B cell (primary cell): ENCODE measurements around the gene COL5A1. TPM values are rescaled to one million over a fixed set of nuclear protein-coding genes. Genes with fewer than 3 reads are reported as not detected.

Experiments
- ATAC-seq: fragments of 200-7000 bp; cut with Tn5 transposase; one replicate; pipeline ENCODE4 v1.10.0; 2021; ENCODE audit warnings: low read depth, mild to moderate bottlenecking, moderate number of reproducible peaks, moderate library complexity
- CTCF ChIA-PET: fragments of 350-600 bp; sonication (Branson Sonifier 250); formaldehyde crosslinking; loops from one replicate; lab custom pipeline; 2021; ENCODE audit warnings: antibody characterized with exemption, inconsistent platforms; lab: Charles Lee
- POLR2A ChIA-PET: fragments of 350-600 bp; sonication (Branson Sonifier 250); formaldehyde crosslinking; loops from one replicate; lab custom pipeline; 2021; ENCODE audit warnings: antibody characterized with exemption; lab: Charles Lee
- DNase-seq: peaks from one replicate; pipeline ENCODE4 v3.0.0; 2013
- H2AFZ ChIP-seq: 2 replicates; pipeline ENCODE4 v1.6.1; 2012; ENCODE audit warnings: mild to moderate bottlenecking, low read depth, low read length; ENCODE audit not compliant: insufficient read depth, poor library complexity, severe bottlenecking
- H3K27ac ChIP-seq, 2 donors: 1 replicate in 1 of 2; 2 replicates in 1 of 2; pipeline ENCODE4 v1.5.1; 2012 to 2013; ENCODE audit warnings: low read length in 2 of 2, mild to moderate bottlenecking in 2 of 2, moderate library complexity in 1 of 2
- H3K27me3 ChIP-seq, 4 experiments: fragments of 200-600 bp in 1 of 4; sonication (generic) in 1 of 4; replicated peaks in 1 of 4; 1 replicate in 2 of 4; 2 replicates in 2 of 4; pipeline versions ENCODE4 v1.6.1 to v1.7.0; 2013 to 2016; ENCODE audit warnings: low read length in 3 of 4, mild to moderate bottlenecking in 2 of 4, mixed read lengths in 1 of 4, moderate library complexity in 1 of 4; ENCODE audit not compliant: insufficient read depth in 4 of 4, control insufficient read depth in 3 of 4; ENCODE audit errors: control extremely low read depth in 1 of 4
- H3K36me3 ChIP-seq, 2 experiments: replicated peaks in 1 of 2; 1 replicate in 1 of 2; 2 replicates in 1 of 2; pipeline versions ENCODE4 v1.6.1 to v1.7.1; 2013; ENCODE audit warnings: low read length in 1 of 2; ENCODE audit not compliant: insufficient read depth in 2 of 2, control insufficient read depth in 1 of 2; ENCODE audit errors: control extremely low read depth in 1 of 2, extremely low read depth in 1 of 2
- H3K4me1 ChIP-seq, 2 donors: fragments of 200-600 bp in 1 of 2; sonication (generic) in 1 of 2; 1 replicate in 1 of 2; 2 replicates in 1 of 2; pipeline versions ENCODE4 v1.5.1 to v1.6.1; 2013 to 2017; ENCODE audit warnings: low read length in 2 of 2; ENCODE audit not compliant: control insufficient read depth in 2 of 2, insufficient read depth in 2 of 2
- H3K4me2 ChIP-seq: replicated peaks from 2 replicates; pipeline ENCODE3; 2012; ENCODE audit warnings: mild to moderate bottlenecking, low read depth, low read length; ENCODE audit not compliant: poor library complexity, severe bottlenecking
- H3K4me3 ChIP-seq, 5 experiments: fragments of 200-600 bp in 1 of 5; sonication (generic) in 1 of 5; 1 replicate in 3 of 5; 2 replicates in 2 of 5; pipeline versions ENCODE4 v1.5.1 to v1.7.0; 2011 to 2016; ENCODE audit warnings: low read length in 4 of 5, mild to moderate bottlenecking in 4 of 5, low read depth in 2 of 5, control low read depth in 1 of 5, moderate library complexity in 1 of 5; ENCODE audit not compliant: insufficient read depth in 1 of 5; ENCODE audit errors: control extremely low read depth in 1 of 5, extremely low read depth in 1 of 5
- H3K79me2 ChIP-seq: fragments of 200-600 bp; sonication (generic); one replicate; pipeline ENCODE4 v1.6.0; 2016; ENCODE audit warnings: low read length; ENCODE audit not compliant: control insufficient read depth, insufficient read depth
- H3K9ac ChIP-seq: fragments of 200-600 bp; sonication (generic); 2 replicates; pipeline ENCODE4 v1.6.1; 2017; ENCODE audit warnings: mild to moderate bottlenecking, low read length, moderate library complexity
- H3K9me3 ChIP-seq, 3 donors: one replicate each; pipeline versions ENCODE4 v1.6.1 to v1.7.1; 2013; ENCODE audit warnings: low read length in 2 of 3; ENCODE audit not compliant: control insufficient read depth in 2 of 3, insufficient read depth in 1 of 3; ENCODE audit errors: control extremely low read depth in 1 of 3
- H4K20me1 ChIP-seq: 2 replicates; pipeline ENCODE4 v1.6.0; 2012; ENCODE audit warnings: mild to moderate bottlenecking, low read length; ENCODE audit not compliant: insufficient read depth, control insufficient read depth, poor library complexity, severe bottlenecking
- H3K27ac Mint-ChIP-seq: one replicate; pipeline ENCODE4 v1.8.0; 2021; ENCODE audit warnings: mixed read lengths
- H3K27me3 Mint-ChIP-seq: one replicate; pipeline ENCODE4 v1.8.0; 2021; ENCODE audit warnings: mixed read lengths
- H3K4me1 Mint-ChIP-seq: one replicate; pipeline ENCODE4 v1.8.0; 2021; ENCODE audit warnings: mixed read lengths
- H3K4me3 Mint-ChIP-seq: one replicate; pipeline ENCODE4 v1.8.0; 2021; ENCODE audit warnings: mixed read lengths
- H3K9me3 Mint-ChIP-seq: one replicate; pipeline ENCODE4 v1.8.0; 2022; ENCODE audit warnings: mixed read lengths; ENCODE audit not compliant: insufficient read depth
- CTCF ChIP-seq: fragments of 200-600 bp; IDR thresholded peaks from one replicate; pipeline ENCODE4 v1.8.0; 2022; ENCODE audit warnings: antibody characterized with exemption, mild to moderate bottlenecking
- EZH2 ChIP-seq: IDR thresholded peaks from 2 replicates; pipeline ENCODE4 v1.6.1; 2012; ENCODE audit warnings: borderline replicate concordance, low read depth, mild to moderate bottlenecking, moderate library complexity, low read length; ENCODE audit not compliant: insufficient read depth, poor library complexity, severe bottlenecking
- whole genome bisulfite sequencing: methylation state at CpG from one replicate; pipeline ENCODE4 v1.1.5; 2013; ENCODE audit warnings: missing lambda C conversion rate; ENCODE audit not compliant: insufficient coverage; 5-methylcytosine and 5-hydroxymethylcytosine counted together
- intact Hi-C: fragments of 100-400 bp; cut with micrococcal nuclease; formaldehyde crosslinking; loops from one replicate; pipeline ENCODE4 v1.10.0; 2022
- polyA plus RNA-seq: library from polyadenylated mRNA; depleted of rRNA; stranded (reverse); fragments of >200 nt; gene quantifications from 2 replicates; pipeline ENCODE4 v1.2.3, GENCODE V29; 2012
- total RNA-seq, 2 donors: library from RNA; stranded (reverse); fragments of 120-200 nt in 1 of 2; gene quantifications; 1 replicate in 1 of 2; 2 replicates in 1 of 2; pipeline versions ENCODE4 v1.2.3 to v1.2.4, GENCODE V29; 2013 to 2022

COL5A1 gene
- total and polyA plus RNA-seq, 2 donors (not counting 1 experiment from before 2014, with no cell fraction given), result 0.06 TPM; not detected in 1

DNA sequence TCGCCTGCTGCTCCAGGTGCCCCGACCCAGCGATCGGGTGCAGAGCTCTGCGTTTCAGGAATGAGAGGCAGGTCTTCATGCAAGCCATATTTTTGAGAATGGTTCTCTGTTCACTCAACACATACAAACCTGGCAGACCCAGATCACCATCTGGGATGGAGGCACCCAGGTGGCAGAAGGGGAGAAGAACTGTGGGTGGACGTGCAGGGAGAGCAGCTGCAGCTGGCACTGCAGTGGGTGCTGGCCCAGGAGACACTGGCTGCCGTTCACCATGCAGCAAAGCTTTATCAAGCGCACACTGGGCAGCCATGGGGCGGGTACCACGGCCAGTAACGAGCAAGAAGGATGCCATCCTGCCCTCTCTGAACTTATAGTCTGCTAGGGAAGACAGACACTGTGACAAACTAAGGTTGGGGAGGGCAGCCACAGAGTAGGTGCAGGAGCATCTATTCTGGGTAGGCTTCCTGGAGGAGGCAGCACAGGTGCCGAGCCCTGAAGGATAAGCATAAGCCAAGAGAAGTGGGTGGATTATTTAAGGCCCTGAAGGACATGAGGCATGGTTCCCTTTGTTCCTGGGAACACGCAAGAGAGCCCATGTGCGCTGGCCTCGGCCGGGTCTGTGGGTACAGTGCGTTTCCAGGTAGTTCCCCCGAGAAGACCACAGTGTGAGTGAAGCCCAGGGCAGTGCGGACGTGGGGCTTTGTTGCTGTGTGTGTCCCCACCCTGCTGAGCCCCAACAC, 192.8 kb downstream of the COL5A1 start:
- peaks cover 0 to 4% (median 0%) of the 10 kb centered on the region in 3 donors for H3K9me3 ChIP-seq
- no peak overlapping the region for H3K4me3 ChIP-seq
- Mint-ChIP-seq H3K4me1 (no peaks in the 10 kb centered on the region), H3K9me3 (no peaks in the 10 kb centered on the region), H3K4me3 (no peak overlapping the region), H3K27me3 (no peaks in the 10 kb centered on the region), H3K27ac (no peak overlapping the region)
- TF ChIP-seq EZH2 (no peak), CTCF (no peak)
- H3K4me1 ChIP-seq, result no peaks in the 10 kb centered on the region
- intact Hi-C loops, result no loop called here
- H3K9ac ChIP-seq, result no peak overlapping the region
- H3K27ac ChIP-seq, result no peak overlapping the region
- ChIA-PET POLR2A (no interaction called here), CTCF (no interaction called here)
- no peaks in the 10 kb centered on the region for H3K79me2 ChIP-seq
- DNase-seq, result no peak
- H3K4me2 ChIP-seq, result no peak overlapping the region
- no peaks in the 10 kb centered on the region for H4K20me1 ChIP-seq
- WGBS, result 89% methylated on average over 15 of the region's 20 CpGs
- no peaks in the 10 kb centered on the region for H3K27me3 ChIP-seq
- no peaks in the 10 kb centered on the region for H3K36me3 ChIP-seq
- H2AFZ ChIP-seq, result no peak overlapping the region
- no peak for ATAC-seq

DNA sequence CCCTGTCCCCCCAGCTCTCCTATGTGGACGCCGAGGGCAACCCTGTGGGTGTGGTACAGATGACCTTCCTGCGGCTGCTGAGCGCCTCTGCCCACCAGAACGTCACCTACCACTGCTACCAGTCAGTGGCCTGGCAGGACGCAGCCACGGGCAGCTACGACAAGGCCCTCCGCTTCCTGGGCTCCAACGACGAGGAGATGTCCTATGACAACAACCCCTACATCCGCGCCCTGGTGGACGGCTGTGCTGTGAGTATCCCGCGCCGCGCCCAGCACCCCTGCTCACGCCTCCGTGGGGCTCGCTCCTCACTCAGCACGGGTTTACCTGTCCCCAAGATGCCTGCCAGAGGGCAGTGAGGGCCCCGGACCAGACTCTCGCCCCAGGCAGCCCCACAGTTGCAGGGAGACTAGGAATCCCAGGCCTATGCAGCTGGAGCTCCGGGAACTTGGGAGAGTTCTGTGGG, 193.4 kb downstream of the COL5A1 start:
- Histone ChIP-seq H3K4me2 (no peak overlapping the region), H3K9ac (no peak overlapping the region), H3K36me3 (no peaks in the 10 kb centered on the region), H2AFZ (no peak overlapping the region), H3K79me2 (no peaks in the 10 kb centered on the region), H3K27ac (no peak overlapping the region), H3K9me3 (peaks cover 0 to 4% (median 0%) of the 10 kb centered on the region in 3 donors), H3K4me1 (no peaks in the 10 kb centered on the region), H3K27me3 (no peaks in the 10 kb centered on the region), H4K20me1 (no peaks in the 10 kb centered on the region), H3K4me3 (no peak overlapping the region)
- H3K4me3 Mint-ChIP-seq, result no peak overlapping the region
- no peaks in the 10 kb centered on the region for H3K9me3 Mint-ChIP-seq
- intact Hi-C loops, result no loop called here
- DNase-seq (no peak), ATAC-seq (no peak)
- CTCF ChIA-PET, result no interaction called here
- TF ChIP-seq EZH2 (no peak), CTCF (no peak)
- 94% methylated on average over 24 of the region's 25 CpGs for WGBS
- no peaks in the 10 kb centered on the region for H3K4me1 Mint-ChIP-seq
- POLR2A ChIA-PET, result no interaction called here
- no peak overlapping the region for H3K27ac Mint-ChIP-seq
- H3K27me3 Mint-ChIP-seq, result no peaks in the 10 kb centered on the region
